Measurements from ENCODE around the gene SLC28A2. TPM values are rescaled to one million over a fixed set of nuclear protein-coding genes. Genes with fewer than 3 reads are reported as not detected.

SLC28A2 gene
- total RNA-seq, 4 donors from 2014 or later = 0.37 to 11.1 (median 5.1) TPM

DNA sequence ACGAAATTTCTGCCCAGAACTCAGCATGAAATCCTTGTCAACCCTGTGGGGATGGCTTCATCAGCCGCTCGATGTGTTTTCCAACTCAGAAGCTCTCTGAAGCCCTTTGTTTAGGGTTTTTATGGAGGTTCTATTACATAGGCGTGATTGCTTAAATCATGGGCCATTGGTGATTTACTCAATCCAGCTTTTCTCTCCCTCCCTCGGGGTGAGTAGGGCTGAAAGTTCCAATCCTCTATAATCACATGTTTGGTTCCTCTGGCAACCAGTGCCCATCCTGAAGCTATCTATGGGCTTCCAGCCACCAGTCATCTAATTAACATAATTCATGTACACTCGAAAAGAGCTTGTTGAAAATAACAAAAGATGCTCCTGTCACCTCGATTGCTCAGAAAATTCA, 74.7 kb downstream of the SLC28A2 start:
- Histone ChIP-seq H3K27me3 (no peaks in the 10 kb centered on the region), H3K4me3 (no peak overlapping the region), H3K36me3 (no peaks in the 10 kb centered on the region), H3K27ac (no peak overlapping the region), H3K9me3 (no peaks in the 10 kb centered on the region), H3K4me1 (no peaks in the 10 kb centered on the region)
- WGBS, 2 donors (ENCODE audit: low coverage in 1 of 2) = 38 to 79% methylated on average over 2 to 7 of the region's 7 CpGs
- TF ChIP-seq POLR2AphosphoS5 (IDR thresholded peaks at IDR 0.05) = no peak
- TF ChIP-seq POLR2A (IDR thresholded peaks at IDR 0.05) = no peak
- no peak for TF ChIP-seq EP300 (IDR thresholded peaks at IDR 0.05; ENCODE audit: low read depth)
- TF ChIP-seq, protein P1, sequence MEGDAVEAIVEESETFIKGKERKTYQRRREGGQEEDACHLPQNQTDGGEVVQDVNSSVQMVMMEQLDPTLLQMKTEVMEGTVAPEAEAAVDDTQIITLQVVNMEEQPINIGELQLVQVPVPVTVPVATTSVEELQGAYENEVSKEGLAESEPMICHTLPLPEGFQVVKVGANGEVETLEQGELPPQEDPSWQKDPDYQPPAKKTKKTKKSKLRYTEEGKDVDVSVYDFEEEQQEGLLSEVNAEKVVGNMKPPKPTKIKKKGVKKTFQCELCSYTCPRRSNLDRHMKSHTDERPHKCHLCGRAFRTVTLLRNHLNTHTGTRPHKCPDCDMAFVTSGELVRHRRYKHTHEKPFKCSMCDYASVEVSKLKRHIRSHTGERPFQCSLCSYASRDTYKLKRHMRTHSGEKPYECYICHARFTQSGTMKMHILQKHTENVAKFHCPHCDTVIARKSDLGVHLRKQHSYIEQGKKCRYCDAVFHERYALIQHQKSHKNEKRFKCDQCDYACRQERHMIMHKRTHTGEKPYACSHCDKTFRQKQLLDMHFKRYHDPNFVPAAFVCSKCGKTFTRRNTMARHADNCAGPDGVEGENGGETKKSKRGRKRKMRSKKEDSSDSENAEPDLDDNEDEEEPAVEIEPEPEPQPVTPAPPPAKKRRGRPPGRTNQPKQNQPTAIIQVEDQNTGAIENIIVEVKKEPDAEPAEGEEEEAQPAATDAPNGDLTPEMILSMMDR (IDR thresholded peaks at IDR 0.05) = no peak
- no peak for DNase-seq
- intact Hi-C loops (cut with DNase I; ENCODE audit: low total_unique reads) (no loop called here), in situ Hi-C loops (cut with MboI; ENCODE audit: low pct_ligation_motif_present in 1 of 4, low pct_unique_long_range_greater_than_20kb in 1 of 4, low sequenced_read_pairs in 3 of 4) (no loop called here)

Other genes with a start within 250 kb of the SLC28A2 start
- gene SORD, start 229.0 kb upstream of the SLC28A2 start, total RNA-seq = 10 to 100 TPM in 3 of 4 donors, under 1 TPM in 1; 0.75 to 36.2 (median 11.3) TPM
- gene DUOX2, start 138.1 kb upstream of the SLC28A2 start, total RNA-seq = 10 to 100 TPM in 1 of 4 donors, 1 to 10 TPM in 1, under 1 TPM in 2; 0.68 to 23.8 (median 1.9) TPM
- gene DUOXA2, start 137.9 kb upstream of the SLC28A2 start, total RNA-seq = 10 to 100 TPM in 1 of 4 donors, under 1 TPM in 1, not detected in 2; 0.68 to 10.0 TPM
- 1 to 10 TPM in 1 of 4 donors, not detected in 3; 1.4 TPM for gene DUOXA1, start 122.4 kb upstream of the SLC28A2 start, total RNA-seq
- gene DUOX1, start 122.2 kb upstream of the SLC28A2 start, total RNA-seq = 1 to 10 TPM in 1 of 4 donors, under 1 TPM in 2, not detected in 1; 0.14 to 4.1 (median 0.64) TPM
- gene SHF, start 64.3 kb upstream of the SLC28A2 start, total RNA-seq = 1 to 10 TPM in 3 of 4 donors, not detected in 1; 3.7 to 9.8 (median 7.4) TPM
- gene GATM, start 126.3 kb downstream of the SLC28A2 start, total RNA-seq = 10 to 100 TPM; 15.9 to 96.9 (median 18.6) TPM